HG02840 (cell line): ENCODE measurements around the gene POR.

Experiments used
- ATAC-seq: cut with Tn5 transposase; IDR thresholded peaks from one replicate; pipeline ENCODE4 v1.9.1; 2021; ENCODE audit warnings: mild to moderate bottlenecking, moderate library complexity, moderate number of reproducible peaks; ENCODE audit not compliant: unreplicated experiment, low FRiP score

The POR gene

GRCh38 chr7:75948179-75948578 is 33.2 kb downstream of the POR start:
- ATAC-seq = no peak

- no peak for ATAC-seq
Measured at GRCh38 chr7:75950111-75950681, 35.2 kb downstream of the POR start.

DNA sequence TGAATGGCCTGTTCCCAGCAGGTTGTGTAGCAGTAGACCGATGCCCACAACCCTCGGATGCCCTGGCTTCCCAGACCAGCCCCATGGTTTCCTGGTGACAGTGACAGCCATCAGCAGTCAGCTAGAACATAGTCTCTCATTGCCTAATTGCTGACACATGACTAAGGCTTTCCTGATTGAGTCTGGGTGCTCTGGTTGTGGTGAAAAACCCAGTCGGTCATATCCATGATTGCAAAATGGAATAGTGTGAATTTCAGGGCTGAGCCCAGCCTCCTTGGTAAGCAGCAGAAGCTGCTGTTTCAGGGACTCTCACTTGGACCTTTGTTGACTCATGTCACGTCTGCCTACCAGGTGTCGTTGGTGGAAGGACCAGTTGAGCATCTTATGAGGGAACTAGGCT is 36.6 kb downstream of the POR start:
- ATAC-seq = no peak

DNA sequence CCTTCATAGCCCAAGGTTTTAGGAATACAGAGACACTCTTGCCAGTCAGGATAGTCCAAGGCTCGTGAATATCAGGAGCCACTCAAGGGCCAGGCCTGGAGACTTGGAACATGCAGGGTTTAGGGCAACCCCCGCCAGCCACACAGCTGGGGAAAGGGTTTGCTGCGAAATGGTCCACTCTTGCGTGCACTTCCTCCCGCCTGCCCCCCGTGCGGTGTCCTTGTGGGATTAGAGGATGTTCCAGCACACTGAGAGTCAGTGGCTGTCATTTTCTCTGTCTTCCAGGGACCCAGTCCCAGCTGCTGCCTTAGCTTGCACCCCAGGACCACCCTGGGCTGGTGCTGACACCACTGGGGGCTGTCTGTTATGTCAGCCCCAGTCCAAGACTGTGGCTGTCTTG is 38.5 kb downstream of the POR start:
- ATAC-seq = no peak

DNA sequence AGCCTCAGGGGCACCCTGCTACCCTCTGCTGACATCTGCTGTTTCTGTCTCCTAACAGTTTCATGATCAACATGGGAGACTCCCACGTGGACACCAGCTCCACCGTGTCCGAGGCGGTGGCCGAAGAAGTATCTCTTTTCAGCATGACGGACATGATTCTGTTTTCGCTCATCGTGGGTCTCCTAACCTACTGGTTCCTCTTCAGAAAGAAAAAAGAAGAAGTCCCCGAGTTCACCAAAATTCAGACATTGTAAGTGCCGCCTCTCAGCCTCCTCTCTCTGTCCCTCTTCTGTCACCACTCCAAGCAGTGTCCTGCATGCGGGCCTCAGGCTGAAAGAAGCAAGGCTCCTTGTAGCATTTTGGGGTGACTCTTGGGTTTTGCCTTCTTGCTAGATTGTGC is 39.0 kb downstream of the POR start:
- no peak for ATAC-seq

- ATAC-seq = no peak
Measured at GRCh38 chr7:75955331-75955955, 40.5 kb downstream of the POR start.

DNA sequence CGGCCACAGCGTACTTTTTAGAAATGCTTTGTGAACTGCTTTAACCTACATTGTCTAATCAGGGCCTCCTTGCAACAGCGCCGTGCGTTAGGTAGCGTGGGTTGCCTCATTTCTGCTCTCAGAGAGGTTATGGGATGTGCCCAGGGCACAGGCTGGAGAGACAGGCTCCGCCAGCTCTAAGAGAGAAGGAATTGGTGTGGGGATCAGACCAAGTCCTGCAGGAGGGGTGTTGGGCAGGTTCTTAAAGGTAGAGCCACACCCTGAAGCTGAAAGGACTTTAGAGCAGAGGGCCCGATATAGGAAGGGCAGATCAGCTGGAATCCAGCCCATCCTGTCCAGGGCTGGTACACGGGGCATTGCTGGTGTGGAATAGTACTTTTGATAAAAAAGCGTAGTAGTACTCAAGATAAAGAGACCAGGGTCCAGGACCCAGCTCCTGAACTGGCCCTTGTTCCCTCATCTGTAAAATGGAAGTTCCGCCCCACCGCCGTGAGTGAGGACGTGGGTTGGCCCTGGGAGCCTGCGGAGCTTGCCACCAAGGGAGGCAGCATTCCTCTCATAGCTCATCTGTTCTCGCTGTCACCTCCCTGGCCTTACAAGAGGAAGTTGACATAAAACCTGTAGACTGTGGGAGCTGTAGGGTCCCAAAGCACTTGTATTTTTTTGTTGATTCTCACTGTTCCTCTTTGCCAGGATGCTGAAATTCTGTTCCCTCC is 42.2 kb downstream of the POR start:
- ATAC-seq = no peak

- ATAC-seq = no peak
Measured at GRCh38 chr7:75958802-75959543, 44.0 kb downstream of the POR start.

DNA sequence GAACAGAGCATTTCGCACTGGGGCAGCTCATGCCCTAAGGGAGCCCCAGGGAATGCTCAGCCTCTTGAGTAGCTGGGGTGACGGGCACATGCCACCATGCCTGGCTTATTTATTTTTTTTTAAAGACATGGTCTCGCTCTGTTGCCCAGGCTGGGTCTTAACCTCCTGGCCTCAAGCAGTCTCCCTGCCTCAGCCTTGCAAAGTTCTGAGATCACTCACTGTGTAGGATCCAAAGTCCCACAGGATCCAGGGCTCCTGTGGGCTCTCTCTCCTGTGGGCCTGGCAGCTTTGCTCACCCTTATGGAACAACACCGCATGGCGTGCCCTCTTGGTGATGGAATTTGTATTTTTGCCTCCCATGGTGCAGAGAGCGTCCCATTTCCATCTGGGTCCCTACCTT is 45.4 kb downstream of the POR start:
- no peak for ATAC-seq

DNA sequence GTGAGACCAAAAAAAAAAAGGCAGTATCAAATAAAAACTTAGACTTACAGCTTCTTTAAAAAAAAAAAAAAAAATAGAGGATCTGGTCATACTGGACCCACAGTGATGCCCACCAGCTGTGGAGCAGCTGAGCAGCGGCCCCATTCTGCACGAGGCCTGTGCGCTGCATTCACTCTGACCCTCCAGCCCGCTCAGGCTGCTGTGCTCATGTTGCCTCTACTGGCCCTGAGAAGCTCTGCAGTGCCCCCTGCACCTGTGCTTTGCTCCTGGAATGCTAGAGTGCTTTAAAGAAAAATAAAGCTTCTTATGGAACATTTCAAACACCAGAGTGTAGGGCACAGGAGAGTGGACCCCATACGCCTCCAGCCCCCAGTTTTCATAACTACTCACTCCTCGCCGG is 46.3 kb downstream of the POR start:
- ATAC-seq = no peak

- ATAC-seq = no peak
Measured at GRCh38 chr7:75962607-75963380, 47.8 kb downstream of the POR start.

- no peak for ATAC-seq
Measured at GRCh38 chr7:75963381-75963995, 48.5 kb downstream of the POR start.

GRCh38 chr7:75965617-75966016 is 50.7 kb downstream of the POR start:
- no peak for ATAC-seq

GRCh38 chr7:75966190-75966961 is 51.4 kb downstream of the POR start:
- ATAC-seq = no peak

DNA sequence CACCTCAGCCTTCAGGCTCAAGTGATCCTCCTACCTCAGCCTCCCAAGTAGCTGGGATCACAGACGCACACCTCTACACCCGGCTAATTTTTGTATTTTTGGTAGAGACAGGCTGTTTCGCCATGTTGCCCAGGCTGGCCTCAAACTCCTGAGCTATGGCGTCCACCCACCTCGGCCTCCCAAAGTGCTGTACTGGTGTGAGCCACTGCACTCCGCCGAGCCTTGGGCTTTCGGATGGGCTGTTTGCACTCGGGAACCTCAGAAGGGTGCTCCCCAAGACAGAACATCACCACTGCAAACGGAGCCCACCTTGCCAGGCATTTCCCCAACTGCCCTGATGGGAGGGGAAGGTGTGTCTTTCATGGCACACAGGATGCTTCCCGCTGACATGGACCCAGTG is 52.1 kb downstream of the POR start:
- ATAC-seq = no peak

- ATAC-seq = no peak
Measured at GRCh38 chr7:75967487-75967997, 52.6 kb downstream of the POR start.

GRCh38 chr7:75968012-75968411 is 53.1 kb downstream of the POR start:
- ATAC-seq = no peak

DNA sequence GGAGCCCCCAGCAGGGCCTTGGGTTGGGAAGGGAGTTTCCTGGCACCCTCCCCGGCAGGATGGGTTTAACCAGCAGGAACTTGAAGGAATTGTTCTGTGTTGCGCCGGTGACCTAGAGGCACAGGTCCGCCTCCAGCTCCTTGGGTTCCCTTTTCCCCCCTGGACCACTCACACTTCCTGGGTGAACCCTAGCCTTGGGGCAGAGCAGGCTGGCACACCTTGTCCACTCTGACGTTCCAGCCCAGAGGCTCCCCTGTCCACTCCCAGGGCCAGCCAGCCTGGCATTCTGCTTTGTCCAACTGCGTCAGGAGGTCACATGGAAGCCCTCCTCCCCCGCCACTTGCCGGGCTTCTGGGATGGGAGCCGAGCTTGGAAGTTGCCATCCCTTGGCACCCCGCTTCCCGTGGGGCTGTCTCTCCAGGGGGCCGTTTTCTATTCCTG is 53.6 kb downstream of the POR start:
- no peak for ATAC-seq

DNA sequence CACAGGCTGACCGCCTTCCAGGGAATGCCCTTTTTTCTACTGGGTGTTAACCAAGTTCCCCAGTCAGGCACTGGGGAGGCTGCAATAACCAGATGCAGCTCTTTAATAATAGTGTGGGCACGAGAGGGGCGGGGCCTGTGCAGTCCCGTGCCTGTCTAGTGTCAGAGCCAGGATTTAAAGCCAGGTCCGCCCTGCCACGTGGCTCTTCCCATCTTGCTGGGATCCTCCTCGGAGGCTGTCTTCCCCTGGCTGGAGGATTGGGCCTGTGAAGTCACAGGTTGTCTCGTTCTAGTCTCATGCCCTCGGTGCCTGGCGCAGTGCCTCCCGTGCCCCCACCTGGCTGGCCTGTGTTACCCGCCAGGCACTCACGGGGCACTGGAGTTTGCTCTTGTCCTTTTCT is 54.2 kb downstream of the POR start:
- no peak for ATAC-seq
